ENCODE data around the gene SLC26A9.

GRCh38 chr1:205978676-205979075 lies 35.4 kb upstream of the SLC26A9 start:
- TF ChIP-seq CTCF (IDR thresholded peaks at IDR 0.05) (no peak), POLR2A (IDR thresholded peaks at IDR 0.05) (no peak)
